ENCODE results near the gene ABCA13.

DNA sequence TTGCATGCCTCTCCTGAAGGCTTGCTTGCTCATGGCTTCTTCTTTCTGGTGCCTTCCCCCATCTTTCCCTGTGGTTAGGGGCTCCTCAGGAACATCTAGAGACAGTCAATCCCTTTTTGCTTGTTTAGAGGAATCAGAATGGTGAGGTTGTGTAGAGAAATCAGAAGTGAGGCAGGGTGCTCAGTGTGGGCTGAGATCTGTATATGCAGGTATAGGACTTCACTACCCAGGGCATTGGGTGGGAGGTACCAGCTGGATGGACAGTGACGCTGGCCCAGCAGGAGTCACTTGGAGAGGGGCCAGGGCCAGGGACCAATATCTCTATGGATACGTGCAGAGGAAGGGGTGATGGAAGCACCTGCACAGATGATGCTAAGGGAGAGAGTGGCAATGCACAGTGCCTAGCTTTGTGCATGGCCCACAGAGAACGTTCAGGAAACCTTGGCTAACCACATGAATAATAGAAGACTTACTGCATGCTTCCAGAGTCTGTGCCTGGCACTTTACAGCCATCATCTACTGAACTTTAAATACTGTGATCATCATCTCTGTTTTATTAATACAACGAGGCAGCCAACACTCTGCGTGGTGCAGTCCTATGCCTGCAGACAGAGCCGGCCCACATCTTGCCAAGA lies 255.2 kb downstream of the ABCA13 start:
- TF ChIP-seq, protein P1, sequence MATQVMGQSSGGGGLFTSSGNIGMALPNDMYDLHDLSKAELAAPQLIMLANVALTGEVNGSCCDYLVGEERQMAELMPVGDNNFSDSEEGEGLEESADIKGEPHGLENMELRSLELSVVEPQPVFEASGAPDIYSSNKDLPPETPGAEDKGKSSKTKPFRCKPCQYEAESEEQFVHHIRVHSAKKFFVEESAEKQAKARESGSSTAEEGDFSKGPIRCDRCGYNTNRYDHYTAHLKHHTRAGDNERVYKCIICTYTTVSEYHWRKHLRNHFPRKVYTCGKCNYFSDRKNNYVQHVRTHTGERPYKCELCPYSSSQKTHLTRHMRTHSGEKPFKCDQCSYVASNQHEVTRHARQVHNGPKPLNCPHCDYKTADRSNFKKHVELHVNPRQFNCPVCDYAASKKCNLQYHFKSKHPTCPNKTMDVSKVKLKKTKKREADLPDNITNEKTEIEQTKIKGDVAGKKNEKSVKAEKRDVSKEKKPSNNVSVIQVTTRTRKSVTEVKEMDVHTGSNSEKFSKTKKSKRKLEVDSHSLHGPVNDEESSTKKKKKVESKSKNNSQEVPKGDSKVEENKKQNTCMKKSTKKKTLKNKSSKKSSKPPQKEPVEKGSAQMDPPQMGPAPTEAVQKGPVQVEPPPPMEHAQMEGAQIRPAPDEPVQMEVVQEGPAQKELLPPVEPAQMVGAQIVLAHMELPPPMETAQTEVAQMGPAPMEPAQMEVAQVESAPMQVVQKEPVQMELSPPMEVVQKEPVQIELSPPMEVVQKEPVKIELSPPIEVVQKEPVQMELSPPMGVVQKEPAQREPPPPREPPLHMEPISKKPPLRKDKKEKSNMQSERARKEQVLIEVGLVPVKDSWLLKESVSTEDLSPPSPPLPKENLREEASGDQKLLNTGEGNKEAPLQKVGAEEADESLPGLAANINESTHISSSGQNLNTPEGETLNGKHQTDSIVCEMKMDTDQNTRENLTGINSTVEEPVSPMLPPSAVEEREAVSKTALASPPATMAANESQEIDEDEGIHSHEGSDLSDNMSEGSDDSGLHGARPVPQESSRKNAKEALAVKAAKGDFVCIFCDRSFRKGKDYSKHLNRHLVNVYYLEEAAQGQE (IDR thresholded peaks at IDR 0.05; ENCODE audit: insufficient read depth in 1 of 2, low read depth in 2 of 2, low read length in 2 of 2): no peak
- TF ChIP-seq POLR2AphosphoS5 (IDR thresholded peaks at IDR 0.05; ENCODE audit: low read depth, low read length): no peak
